HepG2 (cell line): Measurements from ENCODE around the gene TEX14. TPM values are rescaled to one million over a fixed set of nuclear protein-coding genes. Genes with fewer than 3 reads are reported as not detected.
A peak's percentile ranks its signal among the peaks of the same experiment; 100 is the strongest.

ENCODE experiments used
- ATAC-seq: fragments of 200-7000 bp; cut with Tn5 transposase; 3 replicates; pipeline ENCODE4 v1.9.1; 2020; ENCODE audit warnings: mild to moderate bottlenecking, moderate library complexity
- BruUV-seq: library from RNA; stranded (reverse); fragments of 400-500 nt; replicated peaks from 2 replicates; lab custom pipeline; 2021; lab: Mats Ljungman, UMichigan
- CTCF ChIA-PET: fragments of 300-600 bp; formaldehyde crosslinking; extraction: SDS; loops from one replicate; lab custom pipeline; 2021; ENCODE audit warnings: low total read pairs, inconsistent platforms, low intra/inter-chr PET ratio; lab: Yijun Ruan, JAX
- POLR2A ChIA-PET: fragments of 350-600 bp; sonication (Branson Sonifier 250); formaldehyde crosslinking; loops from one replicate; lab custom pipeline; 2020; ENCODE audit warnings: antibody characterized with exemption, inconsistent platforms; lab: Yijun Ruan, JAX
- DNase-seq: peaks from one replicate; pipeline ENCODE4 v3.0.0-alpha.2; 2015; ENCODE audit warnings: low spot score
- FAIRE-seq: peaks from 3 replicates; lab custom pipeline; 2011; peaks lifted over from hg19 to GRCh38; lab: Jason Lieb, UNC
- H2AFZ ChIP-seq: one replicate; pipeline ENCODE4 v1.6.1; 2011; ENCODE audit warnings: low read length, inconsistent platforms
- H3K27ac ChIP-seq: fragments of 300-600 bp; 3 replicates; pipeline ENCODE4 v1.8.0; 2011; ENCODE audit warnings: mixed run types, mild to moderate bottlenecking, mixed read lengths, low read length, inconsistent platforms; ENCODE audit not compliant: insufficient read depth; ENCODE audit errors: extremely low read length
- H3K27me3 ChIP-seq, 2 experiments: fragments of 200-600 bp in 1 of 2; 2 replicates in 1 of 2; 3 replicates in 1 of 2; pipeline versions ENCODE4 v1.6.0 to v1.8.0; 2011; ENCODE audit warnings: low read length in 2 of 2, mild to moderate bottlenecking in 2 of 2, moderate library complexity in 2 of 2, inconsistent platforms in 1 of 2; ENCODE audit not compliant: insufficient read depth in 2 of 2, control insufficient read depth in 1 of 2
- H3K36me3 ChIP-seq, 2 experiments: fragments of 200-600 bp in 1 of 2; replicated peaks in 1 of 2; 2 replicates in 1 of 2; 3 replicates in 1 of 2; pipeline versions ENCODE4 v1.5.1 to v1.8.0; 2011; ENCODE audit warnings: low read length in 2 of 2, inconsistent platforms in 1 of 2; ENCODE audit not compliant: insufficient read depth in 2 of 2, control insufficient read depth in 1 of 2
- H3K4me1 ChIP-seq: 2 replicates; pipeline ENCODE4 v1.5.1; 2012; ENCODE audit warnings: low read length, inconsistent platforms; ENCODE audit not compliant: insufficient read depth
- H3K4me2 ChIP-seq: 2 replicates; pipeline ENCODE4 v1.6.0; 2011; ENCODE audit warnings: low read depth, low read length, inconsistent platforms
- H3K4me3 ChIP-seq, 3 experiments: fragments of 200-600 bp in 1 of 3; sonication (generic), shearing (Covaris generic) in 1 of 3; replicated peaks in 1 of 3; 2 replicates each; pipeline ENCODE4 v1.5.1; 2011 to 2016; ENCODE audit warnings: low read length in 3 of 3, inconsistent platforms in 2 of 3, low read depth in 2 of 3, mild to moderate bottlenecking in 2 of 3, control low read depth in 1 of 3, mixed read lengths in 1 of 3; ENCODE audit not compliant: insufficient read depth in 1 of 3
- H3K79me2 ChIP-seq: one replicate; pipeline ENCODE4 v1.6.1; 2011; ENCODE audit warnings: low read length, inconsistent platforms; ENCODE audit not compliant: insufficient read depth
- H3K9ac ChIP-seq: 2 replicates; pipeline ENCODE4 v1.6.0; 2011; ENCODE audit warnings: mild to moderate bottlenecking, low read depth, low read length, inconsistent platforms; ENCODE audit not compliant: insufficient read depth
- H3K9me3 ChIP-seq: 2 replicates; pipeline ENCODE4 v1.5.1; 2012; ENCODE audit warnings: mild to moderate bottlenecking, low read length
- H4K20me1 ChIP-seq: 2 replicates; pipeline ENCODE4 v1.6.0; 2011; ENCODE audit warnings: inconsistent platforms, mild to moderate bottlenecking, low read length, moderate library complexity; ENCODE audit not compliant: insufficient read depth
- ARID3A ChIP-seq: IDR thresholded peaks from 2 replicates; pipeline ENCODE4 v1.6.1; 2012; ENCODE audit warnings: low read depth, low read length, improper control_type of control experiment
- CTCF ChIP-seq: sonication (generic); formaldehyde crosslinking; IDR thresholded peaks from 2 replicates; pipeline ENCODE4 v1.5.0; 2020; ENCODE audit warnings: mild to moderate bottlenecking, missing genetic modification reagents, moderate library complexity
- HNF1B ChIP-seq: sonication (generic); formaldehyde crosslinking; IDR thresholded peaks from 2 replicates; pipeline ENCODE4 v1.5.1; 2020; ENCODE audit warnings: mild to moderate bottlenecking, moderate library complexity, missing genetic modification reagents
- HOXA5 ChIP-seq: sonication (generic); formaldehyde crosslinking; IDR thresholded peaks from 2 replicates; pipeline ENCODE4 v1.4.0; 2020; ENCODE audit warnings: missing genetic modification reagents
- KDM6A ChIP-seq: IDR thresholded peaks from 2 replicates; pipeline ENCODE4 v1.6.1; 2016; ENCODE audit warnings: low read depth
- KLF16 ChIP-seq, 2 experiments: sonication (generic) in 1 of 2; formaldehyde crosslinking in 1 of 2; IDR thresholded peaks; 2 replicates each; pipeline versions ENCODE4 v1.6.1 to v1.8.0; 2016 to 2023; ENCODE audit warnings: missing genetic modification reagents in 2 of 2, missing compliant biosample characterization in 1 of 2
- PAX8 ChIP-seq: sonication (generic); formaldehyde crosslinking; IDR thresholded peaks from 2 replicates; pipeline ENCODE4 v1.8.0; 2022; ENCODE audit warnings: mild to moderate bottlenecking, missing genetic modification reagents, borderline replicate concordance
- RAD21 ChIP-seq: fragments of 450-650 bp; formaldehyde crosslinking; IDR thresholded peaks from 2 replicates; pipeline ENCODE4 v1.5.0; 2020; ENCODE audit warnings: mild to moderate bottlenecking
- SKI ChIP-seq: fragments of 450-650 bp; IDR thresholded peaks from one replicate; pipeline ENCODE4 v1.6.1; 2018; ENCODE audit warnings: mild to moderate bottlenecking; ENCODE audit not compliant: partially characterized antibody
- SMC3 ChIP-seq: IDR thresholded peaks from 2 replicates; pipeline ENCODE4 v1.6.1; 2011; ENCODE audit warnings: low read length, improper control_type of control experiment
- STAG1 ChIP-seq: sonication (generic); formaldehyde crosslinking; IDR thresholded peaks from 2 replicates; pipeline ENCODE4 v1.4.0; 2020; ENCODE audit warnings: missing genetic modification reagents
- WIZ ChIP-seq: sonication (generic); formaldehyde crosslinking; IDR thresholded peaks from 2 replicates; pipeline ENCODE4 v1.5.1; 2020; ENCODE audit warnings: mild to moderate bottlenecking, missing genetic modification reagents
- ZMYM3 ChIP-seq: sonication (generic); formaldehyde crosslinking; IDR thresholded peaks from 2 replicates; pipeline ENCODE4 v1.5.1; 2020; ENCODE audit warnings: mild to moderate bottlenecking, missing genetic modification reagents
- ZNF292 ChIP-seq: sonication (generic); formaldehyde crosslinking; IDR thresholded peaks from 2 replicates; pipeline ENCODE4 v1.8.1; 2022; ENCODE audit warnings: mild to moderate bottlenecking, low read depth, missing genetic modification reagents, borderline replicate concordance
- ZNF33B ChIP-seq: sonication (generic); formaldehyde crosslinking; IDR thresholded peaks from 2 replicates; pipeline ENCODE4 v1.5.1; 2020; ENCODE audit warnings: mild to moderate bottlenecking, missing genetic modification reagents
- ZNF530 ChIP-seq: sonication (generic); formaldehyde crosslinking; IDR thresholded peaks from 2 replicates; pipeline ENCODE4 v1.5.0; 2020; ENCODE audit warnings: low read depth, mild to moderate bottlenecking, missing genetic modification reagents
- ZNF777 ChIP-seq: sonication (generic); formaldehyde crosslinking; IDR thresholded peaks from 2 replicates; pipeline ENCODE4 v1.4.0; 2020; ENCODE audit warnings: missing genetic modification reagents
- WGBS: methylation state at CpG from one replicate; pipeline ENCODE4 v1.1.6; 2017; ENCODE audit warnings: low lambda C conversion rate; 5-methylcytosine and 5-hydroxymethylcytosine counted together
- in situ Hi-C: cut with HindIII; loops from 2 replicates; pipeline ENCODE4 v1.10.0; 2017; ENCODE audit warnings: low pct_unique_long_range_greater_than_20kb; ENCODE audit not compliant: extremely low pct_ligation_motif_present
- intact Hi-C: fragments of 100-400 bp; cut with micrococcal nuclease; formaldehyde crosslinking; loops from one replicate; pipeline ENCODE4 v1.10.0; 2022; ENCODE audit not compliant: unreplicated experiment
- polyA plus RNA-seq, 8 experiments: library from polyadenylated mRNA; depleted of rRNA in 3 of 8; stranded (reverse) in 7 of 8; unstranded in 1 of 8; fragments of >200 nt; fragmentation: Illumina TruSeq in 4 of 8; extraction: Trizol in 4 of 8; gene quantifications; 2 replicates each; pipeline versions ENCODE4 v1.2.1 to v1.2.3, GENCODE V29; 2011 to 2016; ENCODE audit warnings: low read depth in 4 of 8, missing spikeins in 1 of 8, mixed read lengths in 1 of 8; ENCODE audit not compliant: insufficient read depth in 1 of 8
- total RNA-seq, 5 experiments: library from RNA; depleted of rRNA; stranded (reverse); fragments of >200 nt; fragmentation: Illumina TruSeq; extraction: Trizol; gene quantifications; 2 replicates each; pipeline ENCODE4 v1.2.3, GENCODE V29; 2016; ENCODE audit warnings: low read depth in 1 of 5

Gene TEX14
- total and polyA plus RNA-seq, 2 of the 13 experiments (the other 11 are each of a cell fraction or from before 2014, with no cell fraction given): 0.04 to 0.07 TPM

GRCh38 chr17:58710948-58711552 is 19.2 kb upstream of the TEX14 start:
- no peak overlapping the region for H3K4me3 ChIP-seq
- no peak overlapping the region for H2AFZ ChIP-seq
- no peaks in the 10 kb centered on the region for H3K79me2 ChIP-seq
- peaks cover 3% of the 10 kb centered on the region in 2 experiments; a peak in 2 of 5 replicates for H3K36me3 ChIP-seq
- H3K4me1 ChIP-seq: no peaks in the 10 kb centered on the region
- intact Hi-C loops: loop anchor here (1.0 to 5.0 kb wide), 2 partner anchors 189 to 294 kb away; no protein-coding TSS in a partner anchor
- ChIA-PET CTCF (interaction anchor here (1.3 to 4.8 kb wide), 2 partner anchors 291 to 293 kb away, joined by 3 to 62 read pairs; no protein-coding TSS in a partner anchor), POLR2A (no interaction called here)
- peak; percentile 56 for DNase-seq
- H3K27me3 ChIP-seq: no peaks in the 10 kb centered on the region
- H3K9me3 ChIP-seq: no peaks in the 10 kb centered on the region
- no peak overlapping the region for H3K4me2 ChIP-seq
- no peak overlapping the region for H3K9ac ChIP-seq
- 57% methylated on average over 4 of the region's 4 CpGs for WGBS
- H3K27ac ChIP-seq: no peak overlapping the region
- in situ Hi-C loops: loop anchor here (5.0 kb wide), 1 partner anchor 291 kb away; no protein-coding TSS in a partner anchor
- FAIRE-seq: peak; percentile 40
- TSS peak; percentile 39 for BruUV-seq
- ATAC-seq: no peak
- TF ChIP-seq ZNF777 (CRISPR knock-in tag): no peak
- no peak for TF ChIP-seq ZNF292
- TF ChIP-seq HNF1B: no peak
- peak; percentile 86 for TF ChIP-seq STAG1
- TF ChIP-seq CTCF (CRISPR knock-in tag): peak; percentile 68
- TF ChIP-seq HOXA5: no peak
- TF ChIP-seq ZNF530: no peak
- TF ChIP-seq PAX8 (CRISPR knock-in tag): no peak
- no peak for TF ChIP-seq ZMYM3 (CRISPR knock-in tag)
- 0 out of 2 replicates have a peak, but pooled peaks have one; percentile 52 for TF ChIP-seq ARID3A
- TF ChIP-seq ZNF33B: no peak
- no peak for TF ChIP-seq KDM6A (CRISPR knock-in tag)
- TF ChIP-seq RAD21 (CRISPR knock-in tag): peak; percentile 66; the same call in 1 of the 2 replicates
- TF ChIP-seq WIZ (CRISPR knock-in tag): no peak
- TF ChIP-seq SKI: no peak
- TF ChIP-seq KLF16 (CRISPR knock-in tag; IDR thresholded peaks at IDR 0.05): peak in 1 of 2 experiments; percentile 22; a peak in 1 of 4 replicates
- TF ChIP-seq SMC3: peak; percentile 82
- TF ChIP-seq, all 625 proteins: peak for 6
- no peaks in the 10 kb centered on the region for H4K20me1 ChIP-seq
